Activated naive CD8-positive, alpha-beta T cell treated with anti-CD3 and anti-CD28 coated beads, Interleukin-2, amount 10 ng/mL, durations not matched to agents 7 days and 5 days (primary cell): Measurements from ENCODE around the gene ERV3-1. TPM values are rescaled to one million over a fixed set of nuclear protein-coding genes. Genes with fewer than 3 reads are reported as not detected.
"Not testable (repeated sequence)": the region's sequence is repeated elsewhere in the genome, so short reads cannot be mapped to it uniquely, and the experiment has no call there.

Experiments
- ATAC-seq: fragments of 150-1000 bp; cut with Tn5 transposase; one replicate; pipeline ENCODE4 v1.10.0; 2021; ENCODE audit warnings: low read depth, moderate library complexity
- POLR2A ChIA-PET: fragments of 350-600 bp; sonication (Branson Sonifier 250); formaldehyde crosslinking; loops from one replicate; lab custom pipeline; 2021; ENCODE audit warnings: antibody characterized with exemption; lab: Charles Lee
- DNase-seq: peaks from one replicate; pipeline ENCODE4 v3.0.0; 2021
- H3K27ac Mint-ChIP-seq: one replicate; pipeline ENCODE4 v1.8.0; 2022; ENCODE audit warnings: mild to moderate bottlenecking, mixed read lengths
- H3K27me3 Mint-ChIP-seq: one replicate; pipeline ENCODE4 v1.8.0; 2022; ENCODE audit warnings: mild to moderate bottlenecking, moderate library complexity, mixed read lengths
- H3K36me3 Mint-ChIP-seq: one replicate; pipeline ENCODE4 v1.8.0; 2021; ENCODE audit warnings: mild to moderate bottlenecking, mixed read lengths
- H3K4me1 Mint-ChIP-seq: one replicate; pipeline ENCODE4 v1.8.0; 2021; ENCODE audit warnings: mixed read lengths
- H3K4me3 Mint-ChIP-seq: one replicate; pipeline ENCODE4 v1.8.0; 2022; ENCODE audit warnings: mild to moderate bottlenecking, moderate library complexity, mixed read lengths
- H3K9me3 Mint-ChIP-seq: one replicate; pipeline ENCODE4 v1.8.0; 2021; ENCODE audit warnings: mixed read lengths
- total RNA-seq, 2 experiments: library from RNA; stranded (reverse); gene quantifications; one replicate each; pipeline ENCODE4 v1.2.3, GENCODE V29; 2021

ERV3-1 gene
- total RNA-seq, 2 experiments from 2014 or later, result 16.9 to 17.3 TPM

DNA sequence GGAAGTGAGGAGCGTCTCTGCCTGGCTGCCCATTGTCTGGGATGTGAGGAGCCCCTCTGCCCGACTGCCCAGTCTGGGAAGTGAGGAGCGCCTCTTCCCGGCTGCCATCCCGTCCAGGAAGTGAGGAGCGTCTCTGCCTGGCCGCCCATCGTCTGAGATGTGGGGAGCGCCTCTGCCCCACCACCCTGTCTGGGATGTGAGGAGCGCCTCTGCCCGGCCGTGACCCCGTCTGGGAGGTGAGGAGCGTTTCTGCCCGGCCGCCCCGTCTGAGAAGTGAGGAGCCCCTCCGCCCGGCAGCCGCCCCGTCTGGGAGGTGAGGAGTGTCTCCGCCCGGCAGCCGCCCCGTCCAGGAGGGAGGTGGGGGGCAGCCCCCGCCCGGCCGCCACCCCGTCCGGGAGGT lies 26.9 kb upstream of the ERV3-1 start:
- DNase-seq, H3K27me3 Mint-ChIP-seq, H3K36me3 Mint-ChIP-seq, ATAC-seq, POLR2A ChIA-PET, H3K4me1 Mint-ChIP-seq, H3K4me3 Mint-ChIP-seq, H3K27ac Mint-ChIP-seq, H3K9me3 Mint-ChIP-seq: not testable (repeated sequence)

DNA sequence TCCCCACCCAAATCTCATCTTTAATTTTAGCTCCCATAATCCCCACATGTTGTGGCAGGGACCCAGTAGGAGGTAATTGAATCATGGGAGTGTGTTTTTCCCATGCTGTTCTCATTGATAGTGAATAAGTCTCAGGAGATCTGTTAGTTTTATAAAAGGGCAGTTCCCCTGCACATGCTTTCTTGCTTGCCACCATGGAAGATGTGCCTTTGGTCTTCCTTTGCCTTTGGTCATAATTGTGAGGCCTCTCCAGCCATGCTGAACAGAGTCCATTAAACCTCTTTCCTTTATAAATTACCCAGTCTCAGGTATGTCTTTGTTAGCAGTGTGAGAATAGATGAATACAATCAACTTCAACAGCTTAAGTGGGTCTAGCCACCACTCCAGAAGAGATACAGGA lies 18.5 kb upstream of the ERV3-1 start:
- ATAC-seq, H3K4me1 Mint-ChIP-seq, H3K36me3 Mint-ChIP-seq, H3K27me3 Mint-ChIP-seq, H3K27ac Mint-ChIP-seq, DNase-seq, H3K9me3 Mint-ChIP-seq, H3K4me3 Mint-ChIP-seq, POLR2A ChIA-PET: not testable (repeated sequence)

DNA sequence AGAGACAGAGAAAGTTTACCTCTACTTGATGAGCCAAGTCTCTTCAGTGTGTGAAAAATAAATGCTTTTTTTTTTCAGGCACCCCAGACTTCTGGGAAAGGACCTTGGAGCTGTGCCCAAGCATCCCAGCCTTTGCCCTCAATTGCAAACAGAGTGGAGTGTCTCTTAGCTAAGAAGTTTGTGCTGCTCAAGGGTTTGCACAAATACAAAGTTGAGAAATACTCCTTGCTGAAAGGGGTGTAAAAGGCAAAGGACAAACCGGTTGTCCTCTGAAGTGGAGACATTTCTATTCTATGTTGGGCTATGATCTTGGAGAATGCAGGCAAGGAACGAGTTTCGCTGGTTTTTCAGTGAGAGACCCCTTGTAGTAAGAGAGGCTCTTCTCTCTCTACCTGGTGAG lies 14.5 kb upstream of the ERV3-1 start:
- H3K4me1 Mint-ChIP-seq, POLR2A ChIA-PET, H3K27me3 Mint-ChIP-seq, DNase-seq, H3K4me3 Mint-ChIP-seq, H3K9me3 Mint-ChIP-seq, H3K36me3 Mint-ChIP-seq, ATAC-seq, H3K27ac Mint-ChIP-seq: not testable (repeated sequence)

- H3K27me3 Mint-ChIP-seq, H3K36me3 Mint-ChIP-seq, H3K4me3 Mint-ChIP-seq, H3K27ac Mint-ChIP-seq, H3K9me3 Mint-ChIP-seq, ATAC-seq, DNase-seq, POLR2A ChIA-PET: not testable (repeated sequence)
- peaks cover 11% of the 10 kb centered on the region for H3K4me1 Mint-ChIP-seq
Observed at GRCh38 chr7:65009881-65010280, 3.4 kb upstream of the ERV3-1 start.

- DNase-seq, H3K9me3 Mint-ChIP-seq, ATAC-seq, H3K27ac Mint-ChIP-seq, H3K27me3 Mint-ChIP-seq, H3K4me3 Mint-ChIP-seq, POLR2A ChIA-PET: not testable (repeated sequence)
- Mint-ChIP-seq H3K4me1 (peaks cover 11% of the 10 kb centered on the region), H3K36me3 (peaks cover 12% of the 10 kb centered on the region)
Observed at GRCh38 chr7:65009394-65009793, 2.9 kb upstream of the ERV3-1 start.

DNA sequence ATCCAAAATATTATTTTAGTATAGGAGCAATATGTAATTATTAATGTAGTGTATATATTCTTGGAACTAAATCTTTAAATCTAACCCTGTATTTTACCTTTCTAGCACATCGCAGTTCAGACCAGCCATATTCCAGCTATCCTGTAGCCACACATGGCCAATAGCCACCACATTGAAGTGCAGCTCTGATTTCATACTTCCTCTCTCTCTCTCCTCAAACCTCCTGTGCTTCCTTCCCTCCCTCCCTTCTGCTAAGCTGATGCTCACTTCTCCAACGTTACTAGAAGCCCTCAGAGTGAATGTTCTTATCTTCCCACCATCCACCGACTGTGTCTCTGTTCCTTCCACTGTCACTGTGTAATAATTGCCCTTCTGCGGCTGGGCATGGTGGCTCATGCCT lies 549 bp upstream of the ERV3-1 start:
- not testable (repeated sequence) for DNase-seq, H3K27me3 Mint-ChIP-seq, H3K9me3 Mint-ChIP-seq, ATAC-seq
- POLR2A ChIA-PET, result interaction anchor here (0.6 to 2.5 kb wide), 14 partner anchors 13 to 1081 kb away, joined by 3 to 28 read pairs (median 6); partner anchors contain the start of genes ZNF107, ZNF117, ZNF138 and ZNF273
- Mint-ChIP-seq H3K4me1 (peaks cover 14% of the 10 kb centered on the region), H3K27ac (peak overlapping the region; percentile 82), H3K36me3 (peaks cover 32% of the 10 kb centered on the region), H3K4me3 (peak overlapping the region; percentile 95)

DNA sequence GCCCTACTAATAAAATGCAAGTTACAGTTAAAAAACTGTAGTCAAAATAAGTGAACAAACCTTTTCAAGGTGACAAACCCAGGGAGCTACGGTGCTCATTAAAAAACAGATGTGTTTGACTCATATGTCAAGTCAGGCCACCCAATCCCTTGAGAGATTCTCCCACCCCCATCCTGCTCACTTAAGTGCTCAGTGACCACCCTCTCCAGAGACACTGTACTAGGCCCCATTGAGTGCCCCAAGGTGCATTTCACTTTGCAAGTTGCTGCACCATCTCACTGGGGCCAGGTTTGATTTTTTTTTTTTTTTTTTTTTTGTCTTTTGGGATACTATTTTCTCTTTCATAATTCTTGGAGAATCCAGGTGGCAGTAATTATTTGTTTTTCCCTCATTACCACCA lies 1.9 kb downstream of the ERV3-1 start:
- no peak for ATAC-seq
- Mint-ChIP-seq H3K27ac (no peak overlapping the region), H3K9me3 (peaks cover 12% of the 10 kb centered on the region), H3K36me3 (peaks cover 54% of the 10 kb centered on the region), H3K27me3 (no peaks in the 10 kb centered on the region), H3K4me3 (peak overlapping the region; percentile 95), H3K4me1 (peaks cover 14% of the 10 kb centered on the region)
- no peak for DNase-seq
- POLR2A ChIA-PET, result interaction anchor here (0.9 kb wide), 1 partner anchor 22 kb away, joined by 4 read pairs; no protein-coding TSS in a partner anchor

DNA sequence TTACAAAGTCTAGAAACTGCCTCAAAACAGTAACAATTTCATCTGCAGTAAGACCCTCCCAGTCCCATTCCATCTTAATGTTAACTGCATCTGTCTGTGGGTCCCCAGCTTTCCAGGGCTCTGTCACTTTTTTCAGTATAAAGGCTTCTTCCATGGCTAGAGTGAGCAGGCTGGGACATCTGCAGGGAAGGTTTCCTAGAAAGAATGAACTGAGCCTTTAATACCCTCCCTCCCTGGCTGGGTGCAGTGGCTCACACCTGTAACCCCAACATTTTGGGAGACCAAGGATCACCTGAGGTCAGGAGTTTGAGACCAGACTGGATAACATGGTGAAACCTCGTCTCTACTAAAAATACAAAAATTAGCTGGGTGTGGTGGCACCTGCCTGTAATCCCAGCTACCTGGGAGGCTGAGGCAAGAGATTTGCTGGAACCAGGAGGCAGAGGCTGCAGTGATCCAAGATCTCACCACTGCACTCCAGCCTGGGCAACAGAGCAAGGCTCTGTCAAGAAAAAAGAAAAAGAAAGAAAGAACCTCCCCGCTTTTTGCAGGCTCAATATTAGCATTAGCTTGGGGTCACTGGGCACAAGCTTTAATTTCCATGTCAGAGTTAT lies 3.4 kb downstream of the ERV3-1 start:
- H3K9me3 Mint-ChIP-seq, result peaks cover 21% of the 10 kb centered on the region
- DNase-seq, result no peak
- no peak overlapping the region for H3K4me3 Mint-ChIP-seq
- no peak for ATAC-seq
- H3K27ac Mint-ChIP-seq, result no peak overlapping the region
- POLR2A ChIA-PET, result no interaction called here
- H3K4me1 Mint-ChIP-seq, result peaks cover 14% of the 10 kb centered on the region
- peaks cover 68% of the 10 kb centered on the region for H3K36me3 Mint-ChIP-seq
- no peaks in the 10 kb centered on the region for H3K27me3 Mint-ChIP-seq

DNA sequence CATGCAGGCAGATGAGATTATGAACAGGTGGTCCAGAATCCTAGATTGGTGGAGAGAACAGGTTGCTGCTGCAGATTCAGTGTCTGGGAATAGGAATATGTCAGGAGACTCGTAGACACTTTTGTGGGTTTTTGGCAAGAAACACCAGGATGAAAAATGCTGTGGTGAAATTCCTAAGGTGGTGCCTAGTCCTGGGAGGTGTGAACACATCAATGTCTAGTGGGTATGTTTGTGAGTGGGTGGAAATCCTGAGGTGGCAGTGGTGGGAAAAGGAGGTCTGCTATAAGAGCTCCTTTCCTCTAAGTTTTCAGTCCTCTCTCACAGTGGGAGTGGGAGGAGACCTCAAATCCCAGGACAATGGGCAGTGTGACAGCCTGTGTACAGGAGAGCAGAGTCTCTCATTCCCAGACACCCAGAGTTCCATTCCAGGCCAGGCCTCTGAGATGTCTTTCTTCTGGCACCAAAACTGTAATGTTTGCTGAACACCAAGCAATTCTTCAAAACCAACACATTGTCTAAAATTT lies 5.1 kb downstream of the ERV3-1 start:
- POLR2A ChIA-PET, result no interaction called here
- H3K36me3 Mint-ChIP-seq, result peaks cover 79% of the 10 kb centered on the region
- no peaks in the 10 kb centered on the region for H3K27me3 Mint-ChIP-seq
- H3K4me3 Mint-ChIP-seq, result no peak overlapping the region
- no peak for DNase-seq
- H3K4me1 Mint-ChIP-seq, result peaks cover 8% of the 10 kb centered on the region
- ATAC-seq, result no peak
- no peak overlapping the region for H3K27ac Mint-ChIP-seq
- peaks cover 30% of the 10 kb centered on the region for H3K9me3 Mint-ChIP-seq

- no peak for ATAC-seq
- peaks cover 68% of the 10 kb centered on the region for H3K36me3 Mint-ChIP-seq
- H3K4me3 Mint-ChIP-seq, result no peak overlapping the region
- POLR2A ChIA-PET, result no interaction called here
- H3K27me3 Mint-ChIP-seq, result no peaks in the 10 kb centered on the region
- H3K4me1 Mint-ChIP-seq, result peaks cover 3% of the 10 kb centered on the region
- peaks cover 33% of the 10 kb centered on the region for H3K9me3 Mint-ChIP-seq
- no peak for DNase-seq
- no peak overlapping the region for H3K27ac Mint-ChIP-seq
Observed at GRCh38 chr7:64999165-65000004, 7.1 kb downstream of the ERV3-1 start.

DNA sequence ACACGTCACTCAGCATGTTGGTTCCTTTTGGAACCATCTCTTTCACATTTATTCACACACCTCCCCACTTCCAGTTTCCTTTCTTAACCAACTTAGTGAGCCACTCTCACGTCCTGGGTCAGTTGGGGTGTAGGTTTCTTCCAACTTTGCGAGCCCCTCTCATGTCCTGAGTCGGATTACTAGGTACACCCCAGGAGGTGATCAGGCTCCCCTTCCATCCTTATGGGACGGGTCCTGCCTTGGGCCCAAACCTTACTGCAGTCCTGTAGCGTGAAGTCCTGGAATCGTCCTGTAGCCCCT lies 7.7 kb downstream of the ERV3-1 start:
- POLR2A ChIA-PET, result no interaction called here
- Mint-ChIP-seq H3K27me3 (no peaks in the 10 kb centered on the region), H3K4me1 (peaks cover 2% of the 10 kb centered on the region), H3K27ac (no peak overlapping the region), H3K9me3 (peaks cover 32% of the 10 kb centered on the region), H3K36me3 (peaks cover 65% of the 10 kb centered on the region), H3K4me3 (no peak overlapping the region)
- DNase-seq (no peak), ATAC-seq (no peak)

DNA sequence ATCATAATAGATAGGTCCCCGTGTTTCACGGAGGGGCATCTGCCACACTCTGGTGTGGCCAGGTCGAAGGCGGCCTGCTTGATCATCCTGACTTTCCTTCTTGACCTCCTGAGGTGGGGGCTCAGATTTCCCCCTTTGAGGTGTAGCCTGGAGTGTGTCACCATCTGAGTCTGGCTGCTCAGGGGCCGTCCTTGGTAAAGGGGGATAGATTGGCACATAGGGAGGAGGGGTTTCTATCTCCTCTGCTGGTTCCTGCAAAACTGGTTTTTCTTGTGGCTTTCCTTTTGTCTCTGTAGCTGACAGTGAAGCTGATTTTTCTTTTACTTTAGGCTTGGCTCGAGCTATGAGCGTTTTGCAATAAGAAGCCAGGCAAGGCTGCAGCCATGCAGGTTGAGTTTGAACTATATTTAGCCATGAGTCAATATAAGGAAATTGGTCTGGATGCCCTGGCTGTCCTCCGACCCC lies 8.5 kb downstream of the ERV3-1 start:
- DNase-seq, result no peak
- Mint-ChIP-seq H3K9me3 (peaks cover 30% of the 10 kb centered on the region), H3K27me3 (no peaks in the 10 kb centered on the region), H3K4me3 (no peak overlapping the region), H3K36me3 (peaks cover 56% of the 10 kb centered on the region), H3K4me1 (no peaks in the 10 kb centered on the region), H3K27ac (no peak overlapping the region)
- POLR2A ChIA-PET, result no interaction called here
- ATAC-seq, result no peak

DNA sequence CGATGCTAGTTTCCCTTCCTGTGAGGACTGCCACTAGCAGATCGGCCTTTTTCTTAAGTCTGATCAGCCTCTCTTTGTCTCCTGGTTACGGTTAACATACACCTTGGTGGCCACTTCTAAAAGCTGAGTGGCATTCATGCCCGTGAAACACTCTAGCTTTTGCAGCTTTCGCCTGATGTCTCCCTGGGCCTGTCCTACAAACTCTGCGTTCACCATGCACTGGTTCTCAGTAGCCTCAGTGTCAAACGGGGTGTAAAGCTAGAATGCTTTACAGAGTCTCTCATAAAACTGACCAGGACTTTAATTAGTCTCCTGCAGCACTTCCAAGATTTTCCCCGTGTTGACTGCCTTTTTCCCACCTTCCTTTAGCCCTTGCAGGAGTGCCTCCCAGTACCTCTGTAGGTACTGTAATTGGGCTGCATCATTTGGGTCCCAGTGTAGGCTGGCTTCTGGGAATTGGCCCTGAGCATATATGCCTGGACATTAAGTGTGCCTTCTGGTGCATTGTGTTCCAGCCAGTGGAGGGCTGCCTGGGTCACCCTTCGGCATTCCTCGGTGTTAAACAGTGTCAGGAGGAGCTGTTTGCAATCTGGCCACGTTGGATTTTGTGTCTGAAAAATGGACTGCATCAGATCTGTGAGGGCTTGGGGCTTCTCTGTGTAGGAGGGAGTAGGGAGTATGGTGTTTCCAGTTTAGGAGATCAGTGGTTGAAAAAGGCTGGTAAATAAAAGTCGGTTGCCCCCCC lies 9.2 kb downstream of the ERV3-1 start:
- H3K9me3 Mint-ChIP-seq, result peaks cover 32% of the 10 kb centered on the region
- DNase-seq (no peak), ATAC-seq (no peak)
- H3K36me3 Mint-ChIP-seq, result peaks cover 56% of the 10 kb centered on the region
- H3K27ac Mint-ChIP-seq, result no peak overlapping the region
- H3K27me3 Mint-ChIP-seq, result no peaks in the 10 kb centered on the region
- POLR2A ChIA-PET, result no interaction called here
- H3K4me3 Mint-ChIP-seq, result no peak overlapping the region
- H3K4me1 Mint-ChIP-seq, result no peaks in the 10 kb centered on the region
